Sigmoid colon (tissue), 4 donors: ENCODE measurements around the gene SUB1.

ENCODE experiments used
- POLR2AphosphoS5 ChIP-seq, 4 donors: sonication (generic); formaldehyde crosslinking; IDR thresholded peaks; one replicate each; pipeline ENCODE4 v1.6.1; 2017; ENCODE audit warnings: antibody characterized with exemption in 4 of 4
- TF ChIP-seq, protein P1 (sequence below), 4 experiments: fragments of 450-650 bp in 3 of 4; fragments of 200-600 bp in 1 of 4; IDR thresholded peaks; one replicate each; pipeline ENCODE4 v1.5.1; 2016 to 2019; ENCODE audit warnings: antibody characterized with exemption in 4 of 4, mild to moderate bottlenecking in 3 of 4, moderate library complexity in 2 of 4

DNA sequence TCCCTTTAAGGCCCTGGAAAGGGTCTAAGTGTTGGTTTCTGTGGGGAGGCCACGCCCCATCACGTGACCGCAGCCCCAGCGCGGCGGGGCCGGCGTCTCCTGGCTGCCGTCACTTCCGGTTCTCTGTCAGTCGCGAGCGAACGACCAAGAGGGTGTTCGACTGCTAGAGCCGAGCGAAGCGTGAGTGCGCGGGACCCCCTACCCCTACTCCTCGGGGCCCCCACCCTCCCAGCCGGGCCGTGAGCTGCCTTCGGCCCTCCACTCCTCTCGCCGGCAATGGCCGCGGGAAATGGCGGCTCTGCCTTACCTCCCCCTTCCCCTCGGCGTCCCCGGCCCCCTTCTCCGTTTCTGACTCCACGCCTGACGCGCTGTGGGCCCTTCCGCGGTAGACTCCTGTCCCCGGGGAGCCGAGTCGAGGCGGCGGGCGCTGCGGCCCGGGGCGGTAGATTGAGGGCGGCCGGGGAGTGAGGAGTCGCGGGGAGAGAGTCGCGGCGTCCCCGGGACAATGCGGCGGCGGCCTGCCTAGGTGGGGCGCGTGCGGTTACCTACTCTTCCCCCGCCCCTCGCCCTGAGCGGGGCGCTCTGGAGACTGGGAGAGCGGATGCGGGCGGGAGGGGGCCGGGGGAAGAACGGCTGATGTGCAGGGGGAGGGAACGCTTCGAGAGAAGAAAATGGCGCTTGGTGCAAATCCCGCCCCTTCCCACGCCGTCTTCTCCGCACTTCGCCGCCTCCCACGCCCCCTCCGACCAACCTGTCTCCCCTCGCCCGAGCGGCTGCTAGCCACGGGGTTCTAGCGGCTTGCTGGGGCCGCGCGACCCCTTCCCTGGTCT lies at the start of gene SUB1:
- TF ChIP-seq, protein P1, sequence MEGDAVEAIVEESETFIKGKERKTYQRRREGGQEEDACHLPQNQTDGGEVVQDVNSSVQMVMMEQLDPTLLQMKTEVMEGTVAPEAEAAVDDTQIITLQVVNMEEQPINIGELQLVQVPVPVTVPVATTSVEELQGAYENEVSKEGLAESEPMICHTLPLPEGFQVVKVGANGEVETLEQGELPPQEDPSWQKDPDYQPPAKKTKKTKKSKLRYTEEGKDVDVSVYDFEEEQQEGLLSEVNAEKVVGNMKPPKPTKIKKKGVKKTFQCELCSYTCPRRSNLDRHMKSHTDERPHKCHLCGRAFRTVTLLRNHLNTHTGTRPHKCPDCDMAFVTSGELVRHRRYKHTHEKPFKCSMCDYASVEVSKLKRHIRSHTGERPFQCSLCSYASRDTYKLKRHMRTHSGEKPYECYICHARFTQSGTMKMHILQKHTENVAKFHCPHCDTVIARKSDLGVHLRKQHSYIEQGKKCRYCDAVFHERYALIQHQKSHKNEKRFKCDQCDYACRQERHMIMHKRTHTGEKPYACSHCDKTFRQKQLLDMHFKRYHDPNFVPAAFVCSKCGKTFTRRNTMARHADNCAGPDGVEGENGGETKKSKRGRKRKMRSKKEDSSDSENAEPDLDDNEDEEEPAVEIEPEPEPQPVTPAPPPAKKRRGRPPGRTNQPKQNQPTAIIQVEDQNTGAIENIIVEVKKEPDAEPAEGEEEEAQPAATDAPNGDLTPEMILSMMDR (IDR thresholded peaks at IDR 0.05), result no peak
- peak; percentile 97 to 98 (median 98) for TF ChIP-seq POLR2AphosphoS5 (IDR thresholded peaks at IDR 0.05)
